NCI-H187 treated with DMSO at 0.1 percent for 48 hours (cell line): ENCODE data around the gene TTC32.

Source experiments
- DNase-seq: peaks from one replicate; lab custom pipeline; 2025; lab: John Stamatoyannopoulos, UW

Gene TTC32

GRCh38 chr2:19876751-19877150, 25.0 kb downstream of the TTC32 start:
- no peak for DNase-seq

GRCh38 chr2:19875280-19875679, 26.5 kb downstream of the TTC32 start:
- no peak for DNase-seq

GRCh38 chr2:19874726-19875125, 27.1 kb downstream of the TTC32 start:
- DNase-seq: no peak

- DNase-seq: no peak
These were observed 28.8 kb downstream of the TTC32 start for GRCh38 chr2:19873014-19873413.

- DNase-seq: no peak
These were observed 29.5 kb downstream of the TTC32 start for GRCh38 chr2:19872302-19872701.

GRCh38 chr2:19871836-19872235, 29.9 kb downstream of the TTC32 start:
- no peak for DNase-seq

- no peak for DNase-seq
These were observed 31.0 kb downstream of the TTC32 start for GRCh38 chr2:19870792-19871191.

- no peak for DNase-seq
These were observed 32.8 kb downstream of the TTC32 start for GRCh38 chr2:19868701-19869580.

GRCh38 chr2:19868224-19868623, 33.6 kb downstream of the TTC32 start:
- no peak for DNase-seq

GRCh38 chr2:19866771-19867170, 35.0 kb downstream of the TTC32 start:
- no peak for DNase-seq

- DNase-seq: no peak
These were observed 36.6 kb downstream of the TTC32 start for GRCh38 chr2:19865151-19865550.

- no peak for DNase-seq
These were observed 37.4 kb downstream of the TTC32 start for GRCh38 chr2:19864381-19864780.

- no peak for DNase-seq
These were observed 38.3 kb downstream of the TTC32 start for GRCh38 chr2:19863303-19864041.

- DNase-seq: no peak
These were observed 40.0 kb downstream of the TTC32 start for GRCh38 chr2:19861813-19862212.

- no peak for DNase-seq
These were observed 41.8 kb downstream of the TTC32 start for GRCh38 chr2:19860022-19860421.

- no peak for DNase-seq
These were observed 42.2 kb downstream of the TTC32 start for GRCh38 chr2:19859565-19859964.

- DNase-seq: no peak
These were observed 44.0 kb downstream of the TTC32 start for GRCh38 chr2:19857806-19858205.

GRCh38 chr2:19857100-19857499, 44.7 kb downstream of the TTC32 start:
- DNase-seq: no peak

- DNase-seq: no peak
These were observed 46.0 kb downstream of the TTC32 start for GRCh38 chr2:19855542-19856431.

GRCh38 chr2:19854596-19855541, 46.9 kb downstream of the TTC32 start:
- no peak for DNase-seq

- DNase-seq: no peak
These were observed 50.6 kb downstream of the TTC32 start for GRCh38 chr2:19851116-19851695.
